OCI-LY1 (cell line): ENCODE data around the gene PTMS.
A peak's percentile ranks its signal among the peaks of the same experiment; 100 is the strongest.
"Not testable (repeated sequence)": the region's sequence is repeated elsewhere in the genome, so short reads cannot be mapped to it uniquely, and the experiment has no call there.

ENCODE experiments used
- H2AFZ ChIP-seq: fragments of 200-600 bp; sonication (generic), shearing (Covaris generic); 2 replicates; pipeline ENCODE4 v1.6.0; 2014; ENCODE audit warnings: antibody characterized with exemption, mild to moderate bottlenecking, low read length
- H3F3A ChIP-seq: fragments of 200-600 bp; sonication (generic), shearing (Covaris generic); 2 replicates; pipeline ENCODE4 v1.6.0; 2014; ENCODE audit warnings: mild to moderate bottlenecking, antibody characterized with exemption, low read length, moderate library complexity; ENCODE audit not compliant: insufficient read depth
- H3K27ac ChIP-seq: fragments of 200-600 bp; sonication (generic); 2 replicates; pipeline ENCODE4 v1.5.1; 2014; ENCODE audit warnings: low read length, mixed run types, mild to moderate bottlenecking, low read depth; ENCODE audit not compliant: poor library complexity, severe bottlenecking
- H3K27me3 ChIP-seq: fragments of 200-600 bp; sonication (generic); 2 replicates; pipeline ENCODE4 v1.6.0; 2014; ENCODE audit warnings: antibody characterized with exemption, mild to moderate bottlenecking, low read length, moderate library complexity; ENCODE audit not compliant: insufficient read depth
- H3K36me3 ChIP-seq: fragments of 200-600 bp; sonication (generic); 2 replicates; pipeline ENCODE4 v1.6.1; 2014; ENCODE audit warnings: mild to moderate bottlenecking, antibody characterized with exemption, low read length, moderate library complexity, mixed read lengths; ENCODE audit not compliant: insufficient read depth
- H3K4me1 ChIP-seq: fragments of 200-600 bp; sonication (generic); 2 replicates; pipeline ENCODE4 v1.5.1; 2014; ENCODE audit warnings: mild to moderate bottlenecking, low read length, moderate library complexity; ENCODE audit not compliant: insufficient read depth, severe bottlenecking
- H3K4me2 ChIP-seq: fragments of 200-600 bp; sonication (generic), shearing (Covaris generic); 2 replicates; pipeline ENCODE4 v1.6.1; 2014; ENCODE audit warnings: low read length
- H3K4me3 ChIP-seq: fragments of 200-600 bp; sonication (generic); 2 replicates; pipeline ENCODE4 v1.5.1; 2014; ENCODE audit warnings: low read length, low read depth, mild to moderate bottlenecking, mixed read lengths; ENCODE audit not compliant: poor library complexity, severe bottlenecking
- H3K79me2 ChIP-seq: fragments of 200-600 bp; shearing (Covaris generic); 2 replicates; pipeline ENCODE4 v1.6.1; 2016; ENCODE audit warnings: mixed run types, low read length, mixed read lengths; ENCODE audit not compliant: insufficient read depth
- H3K9ac ChIP-seq: fragments of 200-600 bp; sonication (generic), shearing (Covaris generic); 2 replicates; pipeline ENCODE4 v1.6.1; 2014; ENCODE audit warnings: mild to moderate bottlenecking, low read length, mixed read lengths
- H3K9me2 ChIP-seq: fragments of 200-600 bp; sonication (generic), shearing (Covaris generic); 2 replicates; pipeline ENCODE4 v1.6.1; 2014; ENCODE audit warnings: low read depth, mild to moderate bottlenecking, low read length, mixed read lengths
- H3K9me3 ChIP-seq: fragments of 200-600 bp; shearing (Covaris generic); 2 replicates; pipeline ENCODE4 v1.6.1; 2014; ENCODE audit warnings: low read length, mixed read lengths
- H4K20me1 ChIP-seq: fragments of 200-600 bp; sonication (generic), shearing (Covaris generic); 2 replicates; pipeline ENCODE4 v1.6.0; 2016; ENCODE audit warnings: mild to moderate bottlenecking, low read length; ENCODE audit not compliant: insufficient read depth
- EZH2 ChIP-seq: fragments of 200-600 bp; sonication (generic), shearing (Covaris generic); IDR thresholded peaks from 2 replicates; pipeline ENCODE4 v1.8.0; 2017; ENCODE audit warnings: borderline replicate concordance, mixed run types, mild to moderate bottlenecking, antibody characterized with exemption, low read length, moderate library complexity, mixed read lengths
- TF ChIP-seq, protein P1 (sequence below): fragments of 200-600 bp; sonication (generic), shearing (Covaris generic); IDR thresholded peaks from 2 replicates; pipeline ENCODE4 v1.5.1; 2017; ENCODE audit warnings: mild to moderate bottlenecking, antibody characterized with exemption, low read length, moderate library complexity, mixed read lengths

The PTMS gene

DNA sequence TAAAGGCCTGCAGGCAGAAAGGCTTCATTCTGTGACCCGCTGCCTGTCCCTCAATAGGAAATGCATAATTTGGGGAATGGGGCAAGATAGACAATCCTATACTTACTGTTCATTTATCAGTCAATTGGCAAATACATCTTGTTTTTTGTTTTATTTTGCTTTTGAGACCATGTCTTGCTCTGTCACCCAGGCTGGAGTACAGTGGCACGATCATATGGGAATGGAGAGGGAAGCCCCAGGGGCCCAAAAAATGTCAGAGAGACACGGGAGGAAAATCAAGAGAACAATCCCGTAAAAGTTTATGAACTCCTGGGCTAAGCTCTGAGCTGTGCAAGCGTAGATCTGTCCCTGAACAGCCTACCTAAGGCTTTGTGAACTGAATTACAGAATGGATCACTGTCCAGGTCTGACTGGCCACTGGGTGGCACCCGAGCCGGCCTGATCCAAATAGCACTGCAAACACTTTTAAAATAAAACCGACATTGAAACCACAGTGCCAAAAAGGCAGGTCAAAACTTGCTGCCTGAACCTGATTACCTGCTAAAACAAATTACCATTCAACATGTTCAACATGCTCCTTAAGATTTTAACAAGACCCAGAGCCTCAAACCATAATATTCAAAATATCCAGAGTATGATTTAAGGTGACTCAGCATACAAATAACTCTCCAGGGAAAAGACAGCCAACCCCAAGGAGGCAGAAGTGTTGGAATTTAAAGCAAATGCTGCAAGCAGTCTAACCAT lies 30.5 kb upstream of the PTMS start:
- Histone ChIP-seq H3K4me3 (no peak overlapping the region), H3K79me2 (no peaks in the 10 kb centered on the region), H3K36me3 (peaks cover 9% of the 10 kb centered on the region), H3K9me3 (no peaks in the 10 kb centered on the region), H3K27me3 (no peaks in the 10 kb centered on the region), H3K4me2 (no peak overlapping the region), H4K20me1 (no peaks in the 10 kb centered on the region), H3F3A (no peaks in the 10 kb centered on the region), H3K9me2 (no peaks in the 10 kb centered on the region), H3K27ac (no peak overlapping the region), H2AFZ (no peak overlapping the region), H3K9ac (no peak overlapping the region), H3K4me1 (peaks cover 2% of the 10 kb centered on the region)
- TF ChIP-seq, protein P1, sequence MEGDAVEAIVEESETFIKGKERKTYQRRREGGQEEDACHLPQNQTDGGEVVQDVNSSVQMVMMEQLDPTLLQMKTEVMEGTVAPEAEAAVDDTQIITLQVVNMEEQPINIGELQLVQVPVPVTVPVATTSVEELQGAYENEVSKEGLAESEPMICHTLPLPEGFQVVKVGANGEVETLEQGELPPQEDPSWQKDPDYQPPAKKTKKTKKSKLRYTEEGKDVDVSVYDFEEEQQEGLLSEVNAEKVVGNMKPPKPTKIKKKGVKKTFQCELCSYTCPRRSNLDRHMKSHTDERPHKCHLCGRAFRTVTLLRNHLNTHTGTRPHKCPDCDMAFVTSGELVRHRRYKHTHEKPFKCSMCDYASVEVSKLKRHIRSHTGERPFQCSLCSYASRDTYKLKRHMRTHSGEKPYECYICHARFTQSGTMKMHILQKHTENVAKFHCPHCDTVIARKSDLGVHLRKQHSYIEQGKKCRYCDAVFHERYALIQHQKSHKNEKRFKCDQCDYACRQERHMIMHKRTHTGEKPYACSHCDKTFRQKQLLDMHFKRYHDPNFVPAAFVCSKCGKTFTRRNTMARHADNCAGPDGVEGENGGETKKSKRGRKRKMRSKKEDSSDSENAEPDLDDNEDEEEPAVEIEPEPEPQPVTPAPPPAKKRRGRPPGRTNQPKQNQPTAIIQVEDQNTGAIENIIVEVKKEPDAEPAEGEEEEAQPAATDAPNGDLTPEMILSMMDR: peak; percentile 60; the same call in 1 of the 2 replicates
- TF ChIP-seq EZH2: no peak

DNA sequence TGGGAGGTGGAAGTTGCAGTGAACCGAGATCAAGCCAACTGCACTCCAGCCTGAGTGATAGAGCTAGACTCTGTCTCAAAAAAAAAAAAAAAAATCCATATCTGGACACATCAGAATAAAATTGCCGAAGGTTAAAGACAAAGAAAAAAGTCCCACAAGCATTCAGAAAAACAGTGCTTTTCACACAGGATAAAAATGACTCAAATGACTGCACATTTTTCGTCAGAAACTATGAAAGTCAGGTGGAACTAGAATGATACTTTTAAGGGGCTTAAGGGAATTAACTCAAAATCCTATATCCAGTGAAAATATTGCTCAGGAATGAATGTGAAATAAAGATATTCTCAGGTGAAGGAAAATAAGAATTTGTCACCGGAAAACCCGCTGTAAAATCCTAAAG lies 29.4 kb upstream of the PTMS start:
- Histone ChIP-seq H2AFZ (no peak overlapping the region), H3K9ac (no peak overlapping the region), H3K79me2 (no peaks in the 10 kb centered on the region), H3K36me3 (no peaks in the 10 kb centered on the region), H3K9me2 (no peaks in the 10 kb centered on the region), H4K20me1 (no peaks in the 10 kb centered on the region), H3K4me2 (no peak overlapping the region), H3F3A (no peaks in the 10 kb centered on the region), H3K27me3 (no peaks in the 10 kb centered on the region), H3K9me3 (no peaks in the 10 kb centered on the region), H3K4me1 (no peaks in the 10 kb centered on the region), H3K27ac (no peak overlapping the region), H3K4me3 (no peak overlapping the region)
- no peak for TF ChIP-seq EZH2
- TF ChIP-seq, protein P1: no peak

DNA sequence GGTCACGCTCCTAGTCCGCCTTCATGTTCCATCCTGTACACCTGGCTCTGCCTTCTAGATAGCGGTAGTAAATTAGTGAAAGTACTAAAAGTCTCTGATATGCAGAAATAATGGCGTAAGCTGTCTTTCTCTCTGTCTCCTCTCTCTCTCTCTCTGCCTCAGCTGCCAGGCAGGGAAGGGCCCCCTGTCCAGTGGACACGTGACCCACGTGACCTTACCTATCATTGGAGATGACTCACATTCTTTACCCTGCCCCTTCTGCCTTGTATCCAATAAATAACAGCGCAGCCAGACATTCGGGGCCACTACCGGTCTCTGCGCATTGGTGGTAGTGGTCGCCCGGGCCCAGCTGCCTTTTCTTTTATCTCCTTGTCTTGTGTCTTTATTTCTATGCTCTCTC lies 24.1 kb upstream of the PTMS start:
- not testable (repeated sequence) for H3K27me3 ChIP-seq, H3K9me3 ChIP-seq, H3K9me2 ChIP-seq, H2AFZ ChIP-seq, H3K27ac ChIP-seq, H3F3A ChIP-seq, H3K4me2 ChIP-seq, H3K4me1 ChIP-seq, H3K4me3 ChIP-seq, H3K79me2 ChIP-seq, H3K9ac ChIP-seq, H4K20me1 ChIP-seq
- peaks cover 20% of the 10 kb centered on the region for H3K36me3 ChIP-seq

- Histone ChIP-seq H3K9me3 (peaks cover 9% of the 10 kb centered on the region; the same call in 1 of the 2 replicates), H3K36me3 (peaks cover 28% of the 10 kb centered on the region), H4K20me1 (no peaks in the 10 kb centered on the region), H2AFZ (no peak overlapping the region), H3F3A (no peaks in the 10 kb centered on the region), H3K79me2 (no peaks in the 10 kb centered on the region), H3K4me3 (no peak overlapping the region), H3K9me2 (no peaks in the 10 kb centered on the region), H3K9ac (no peak overlapping the region), H3K4me2 (no peak overlapping the region), H3K27me3 (no peaks in the 10 kb centered on the region), H3K4me1 (peaks cover 8% of the 10 kb centered on the region), H3K27ac (no peak overlapping the region)
- TF ChIP-seq, protein P1: no peak
- TF ChIP-seq EZH2: no peak
These were observed 23.3 kb upstream of the PTMS start for GRCh38 chr12:6742834-6743233.

GRCh38 chr12:6743300-6743699 lies 22.9 kb upstream of the PTMS start:
- H3F3A ChIP-seq, H4K20me1 ChIP-seq, H3K9ac ChIP-seq, H3K4me2 ChIP-seq, H3K27ac ChIP-seq, H2AFZ ChIP-seq, H3K4me3 ChIP-seq, H3K27me3 ChIP-seq, H3K9me2 ChIP-seq, H3K4me1 ChIP-seq, H3K79me2 ChIP-seq, H3K9me3 ChIP-seq: not testable (repeated sequence)
- peaks cover 32% of the 10 kb centered on the region for H3K36me3 ChIP-seq
